GM18907 (cell line): ENCODE data around the gene GDI1.

ENCODE experiments used
- ATAC-seq: cut with Tn5 transposase; IDR thresholded peaks from one replicate; pipeline ENCODE4 v1.9.1; 2021; ENCODE audit warnings: mild to moderate bottlenecking, moderate library complexity; ENCODE audit not compliant: unreplicated experiment

GDI1 gene

GRCh38 chrX:154459832-154460231, 22.9 kb downstream of the GDI1 start:
- no peak for ATAC-seq

- ATAC-seq, result no peak
Observed at GRCh38 chrX:154460326-154460725, 23.4 kb downstream of the GDI1 start.

- ATAC-seq, result no peak
Observed at GRCh38 chrX:154462396-154462795, 25.4 kb downstream of the GDI1 start.

- ATAC-seq, result no peak
Observed at GRCh38 chrX:154463611-154464220, 26.8 kb downstream of the GDI1 start.

- no peak for ATAC-seq
Observed at GRCh38 chrX:154464806-154465365, 27.9 kb downstream of the GDI1 start.

GRCh38 chrX:154465601-154466000, 28.6 kb downstream of the GDI1 start:
- ATAC-seq, result no peak

- ATAC-seq, result no peak
Observed at GRCh38 chrX:154466036-154466435, 29.1 kb downstream of the GDI1 start.

- ATAC-seq, result no peak
Observed at GRCh38 chrX:154466907-154467306, 30.0 kb downstream of the GDI1 start.

- ATAC-seq, result no peak
Observed at GRCh38 chrX:154467556-154467955, 30.6 kb downstream of the GDI1 start.

- no peak for ATAC-seq
Observed at GRCh38 chrX:154468217-154468616, 31.3 kb downstream of the GDI1 start.

GRCh38 chrX:154469114-154469513, 32.2 kb downstream of the GDI1 start:
- no peak for ATAC-seq

- no peak for ATAC-seq
Observed at GRCh38 chrX:154469880-154470279, 32.9 kb downstream of the GDI1 start.

GRCh38 chrX:154470434-154470833, 33.5 kb downstream of the GDI1 start:
- ATAC-seq, result no peak

GRCh38 chrX:154470914-154471568, 34.1 kb downstream of the GDI1 start:
- no peak for ATAC-seq

GRCh38 chrX:154471839-154472684, 35.1 kb downstream of the GDI1 start:
- ATAC-seq, result no peak

- ATAC-seq, result no peak
Observed at GRCh38 chrX:154472685-154473632, 36.0 kb downstream of the GDI1 start.

GRCh38 chrX:154473683-154474082, 36.7 kb downstream of the GDI1 start:
- ATAC-seq, result no peak

- no peak for ATAC-seq
Observed at GRCh38 chrX:154476821-154477220, 39.9 kb downstream of the GDI1 start.

- ATAC-seq, result no peak
Observed at GRCh38 chrX:154477891-154478477, 41.0 kb downstream of the GDI1 start.
